Measurements from ENCODE around the gene ZDBF2. TPM values are rescaled to one million over a fixed set of nuclear protein-coding genes. Genes with fewer than 3 reads are reported as not detected.

Gene ZDBF2
- total and polyA plus RNA-seq, 2 donors (not counting 1 experiment from before 2014, with no cell fraction given) = 1.8 to 16.5 TPM

DNA sequence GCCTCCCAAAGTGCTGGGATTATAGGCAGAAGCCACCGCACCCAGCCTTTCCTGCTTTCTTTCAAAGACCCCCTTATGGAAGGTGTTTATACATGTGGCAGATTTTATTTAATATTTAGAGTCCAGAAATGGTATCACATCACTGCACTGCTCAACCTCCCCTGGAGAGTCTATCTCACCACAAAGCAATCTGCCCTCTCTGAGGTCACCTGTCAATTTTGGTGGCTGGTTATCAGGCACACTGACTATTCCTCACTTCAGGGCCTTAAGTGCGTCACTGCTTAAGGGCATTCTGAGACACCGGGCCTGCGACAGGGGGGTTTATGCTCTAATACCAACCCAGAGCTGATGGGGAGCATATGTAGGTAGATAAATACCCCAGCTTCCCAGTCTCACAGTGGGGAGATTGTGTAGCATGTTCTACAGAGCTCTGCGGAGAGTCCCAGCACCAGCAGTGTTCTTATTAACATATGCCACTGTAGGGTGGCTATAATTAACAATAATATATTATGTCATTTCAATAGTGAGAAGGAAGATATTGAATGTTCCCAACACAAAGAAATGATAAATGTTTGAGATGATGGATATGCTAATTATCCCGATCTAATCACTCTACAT is 42.7 kb upstream of the ZDBF2 start:
- no CpG with 5 or more reads among the region's 6 CpGs for WGBS (ENCODE audit: insufficient coverage)
- Histone ChIP-seq H3K4me2 (replicated peaks; ENCODE audit: low read depth, low read length, poor library complexity, severe bottlenecking) (no peak overlapping the region), H3K4me3 (ENCODE audit: control extremely low read depth in 1 of 5, extremely low read depth in 1 of 5, insufficient read depth in 1 of 5, low read depth in 2 of 5, low read length in 4 of 5) (no peak overlapping the region), H3K79me2 (ENCODE audit: control insufficient read depth, insufficient read depth, low read length) (no peaks in the 10 kb centered on the region), H3K27me3 (replicated peaks in 1 of 4; ENCODE audit: control extremely low read depth in 1 of 4, control insufficient read depth in 3 of 4, insufficient read depth in 4 of 4, low read length in 3 of 4) (peaks cover 0 to 3% (median 0%) of the 10 kb centered on the region in 4 experiments), H3K9ac (ENCODE audit: low read length) (no peak overlapping the region), H4K20me1 (ENCODE audit: control insufficient read depth, insufficient read depth, low read length, poor library complexity, severe bottlenecking) (no peaks in the 10 kb centered on the region), H3K27ac (ENCODE audit: low read length in 2 of 2) (no peak overlapping the region), H3K9me3 (ENCODE audit: control extremely low read depth in 1 of 3, control insufficient read depth in 2 of 3, insufficient read depth in 1 of 3, low read length in 2 of 3) (peaks cover 2 to 9% (median 2%) of the 10 kb centered on the region in 3 donors), H3K4me1 (ENCODE audit: control insufficient read depth in 2 of 2, insufficient read depth in 2 of 2, low read length in 2 of 2) (no peaks in the 10 kb centered on the region), H2AFZ (ENCODE audit: insufficient read depth, low read depth, low read length, poor library complexity, severe bottlenecking) (no peak overlapping the region), H3K36me3 (replicated peaks in 1 of 2; ENCODE audit: control extremely low read depth in 1 of 2, control insufficient read depth in 1 of 2, extremely low read depth in 1 of 2, insufficient read depth in 2 of 2, low read length in 1 of 2) (no peaks in the 10 kb centered on the region)
- TF ChIP-seq, protein P1, sequence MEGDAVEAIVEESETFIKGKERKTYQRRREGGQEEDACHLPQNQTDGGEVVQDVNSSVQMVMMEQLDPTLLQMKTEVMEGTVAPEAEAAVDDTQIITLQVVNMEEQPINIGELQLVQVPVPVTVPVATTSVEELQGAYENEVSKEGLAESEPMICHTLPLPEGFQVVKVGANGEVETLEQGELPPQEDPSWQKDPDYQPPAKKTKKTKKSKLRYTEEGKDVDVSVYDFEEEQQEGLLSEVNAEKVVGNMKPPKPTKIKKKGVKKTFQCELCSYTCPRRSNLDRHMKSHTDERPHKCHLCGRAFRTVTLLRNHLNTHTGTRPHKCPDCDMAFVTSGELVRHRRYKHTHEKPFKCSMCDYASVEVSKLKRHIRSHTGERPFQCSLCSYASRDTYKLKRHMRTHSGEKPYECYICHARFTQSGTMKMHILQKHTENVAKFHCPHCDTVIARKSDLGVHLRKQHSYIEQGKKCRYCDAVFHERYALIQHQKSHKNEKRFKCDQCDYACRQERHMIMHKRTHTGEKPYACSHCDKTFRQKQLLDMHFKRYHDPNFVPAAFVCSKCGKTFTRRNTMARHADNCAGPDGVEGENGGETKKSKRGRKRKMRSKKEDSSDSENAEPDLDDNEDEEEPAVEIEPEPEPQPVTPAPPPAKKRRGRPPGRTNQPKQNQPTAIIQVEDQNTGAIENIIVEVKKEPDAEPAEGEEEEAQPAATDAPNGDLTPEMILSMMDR (IDR thresholded peaks at IDR 0.05) = no peak
- TF ChIP-seq EZH2 (IDR thresholded peaks at IDR 0.05; ENCODE audit: borderline replicate concordance, insufficient read depth, low read depth, low read length, poor library complexity, severe bottlenecking) = no peak
- no peak for ATAC-seq (ENCODE audit: low read depth)
- no peak overlapping the region for H3K27ac Mint-ChIP-seq
- no peak for DNase-seq
- POLR2A ChIA-PET = no interaction called here
- intact Hi-C loops (cut with micrococcal nuclease) = no loop called here
- peaks cover 30% of the 10 kb centered on the region for H3K27me3 Mint-ChIP-seq
- no peaks in the 10 kb centered on the region for H3K9me3 Mint-ChIP-seq (ENCODE audit: insufficient read depth)
- CTCF ChIA-PET = no interaction called here
- H3K4me3 Mint-ChIP-seq = no peak overlapping the region
- H3K4me1 Mint-ChIP-seq = no peaks in the 10 kb centered on the region

GRCh38 chr2:206232287-206233035 is 42.0 kb upstream of the ZDBF2 start:
- Mint-ChIP-seq H3K27me3 (peaks cover 29% of the 10 kb centered on the region), H3K9me3 (ENCODE audit: insufficient read depth) (no peaks in the 10 kb centered on the region), H3K4me1 (no peaks in the 10 kb centered on the region), H3K27ac (no peak overlapping the region), H3K4me3 (no peak overlapping the region)
- ATAC-seq (ENCODE audit: low read depth) (no peak), DNase-seq (no peak)
- H3K27ac ChIP-seq (ENCODE audit: low read length in 2 of 2) = no peak overlapping the region
- 90% methylated on average over 4 of the region's 7 CpGs for WGBS (ENCODE audit: insufficient coverage)
- H3K9me3 ChIP-seq (ENCODE audit: control extremely low read depth in 1 of 3, control insufficient read depth in 2 of 3, insufficient read depth in 1 of 3, low read length in 2 of 3) = peaks cover 2 to 5% (median 2%) of the 10 kb centered on the region in 3 donors
- no peak overlapping the region for H3K9ac ChIP-seq (ENCODE audit: low read length)
- TF ChIP-seq EZH2 (IDR thresholded peaks at IDR 0.05; ENCODE audit: borderline replicate concordance, insufficient read depth, low read depth, low read length, poor library complexity, severe bottlenecking) = no peak
- TF ChIP-seq, protein P1 (IDR thresholded peaks at IDR 0.05) = no peak
- H3K4me2 ChIP-seq (replicated peaks; ENCODE audit: low read depth, low read length, poor library complexity, severe bottlenecking) = no peak overlapping the region
- H3K27me3 ChIP-seq (replicated peaks in 1 of 4; ENCODE audit: control extremely low read depth in 1 of 4, control insufficient read depth in 3 of 4, insufficient read depth in 4 of 4, low read length in 3 of 4) = peaks cover 0 to 3% (median 0%) of the 10 kb centered on the region in 4 experiments
- H3K4me3 ChIP-seq (ENCODE audit: control extremely low read depth in 1 of 5, extremely low read depth in 1 of 5, insufficient read depth in 1 of 5, low read depth in 2 of 5, low read length in 4 of 5) = no peak overlapping the region
- ChIA-PET CTCF (interaction anchor here (0.7 kb wide), 1 partner anchor 23 kb away, joined by 4 read pairs; no protein-coding TSS in a partner anchor), POLR2A (no interaction called here)
- H3K36me3 ChIP-seq (replicated peaks in 1 of 2; ENCODE audit: control extremely low read depth in 1 of 2, control insufficient read depth in 1 of 2, extremely low read depth in 1 of 2, insufficient read depth in 2 of 2, low read length in 1 of 2) = no peaks in the 10 kb centered on the region
- H3K4me1 ChIP-seq (ENCODE audit: control insufficient read depth in 2 of 2, insufficient read depth in 2 of 2, low read length in 2 of 2) = no peaks in the 10 kb centered on the region
- intact Hi-C loops (cut with micrococcal nuclease) = no loop called here
- H4K20me1 ChIP-seq (ENCODE audit: control insufficient read depth, insufficient read depth, low read length, poor library complexity, severe bottlenecking) = no peaks in the 10 kb centered on the region
- H2AFZ ChIP-seq (ENCODE audit: insufficient read depth, low read depth, low read length, poor library complexity, severe bottlenecking) = no peak overlapping the region
- H3K79me2 ChIP-seq (ENCODE audit: control insufficient read depth, insufficient read depth, low read length) = no peaks in the 10 kb centered on the region

Data from B cell (primary cell).